Measurements from ENCODE around the gene TDRD7.

The TDRD7 gene, protein sequence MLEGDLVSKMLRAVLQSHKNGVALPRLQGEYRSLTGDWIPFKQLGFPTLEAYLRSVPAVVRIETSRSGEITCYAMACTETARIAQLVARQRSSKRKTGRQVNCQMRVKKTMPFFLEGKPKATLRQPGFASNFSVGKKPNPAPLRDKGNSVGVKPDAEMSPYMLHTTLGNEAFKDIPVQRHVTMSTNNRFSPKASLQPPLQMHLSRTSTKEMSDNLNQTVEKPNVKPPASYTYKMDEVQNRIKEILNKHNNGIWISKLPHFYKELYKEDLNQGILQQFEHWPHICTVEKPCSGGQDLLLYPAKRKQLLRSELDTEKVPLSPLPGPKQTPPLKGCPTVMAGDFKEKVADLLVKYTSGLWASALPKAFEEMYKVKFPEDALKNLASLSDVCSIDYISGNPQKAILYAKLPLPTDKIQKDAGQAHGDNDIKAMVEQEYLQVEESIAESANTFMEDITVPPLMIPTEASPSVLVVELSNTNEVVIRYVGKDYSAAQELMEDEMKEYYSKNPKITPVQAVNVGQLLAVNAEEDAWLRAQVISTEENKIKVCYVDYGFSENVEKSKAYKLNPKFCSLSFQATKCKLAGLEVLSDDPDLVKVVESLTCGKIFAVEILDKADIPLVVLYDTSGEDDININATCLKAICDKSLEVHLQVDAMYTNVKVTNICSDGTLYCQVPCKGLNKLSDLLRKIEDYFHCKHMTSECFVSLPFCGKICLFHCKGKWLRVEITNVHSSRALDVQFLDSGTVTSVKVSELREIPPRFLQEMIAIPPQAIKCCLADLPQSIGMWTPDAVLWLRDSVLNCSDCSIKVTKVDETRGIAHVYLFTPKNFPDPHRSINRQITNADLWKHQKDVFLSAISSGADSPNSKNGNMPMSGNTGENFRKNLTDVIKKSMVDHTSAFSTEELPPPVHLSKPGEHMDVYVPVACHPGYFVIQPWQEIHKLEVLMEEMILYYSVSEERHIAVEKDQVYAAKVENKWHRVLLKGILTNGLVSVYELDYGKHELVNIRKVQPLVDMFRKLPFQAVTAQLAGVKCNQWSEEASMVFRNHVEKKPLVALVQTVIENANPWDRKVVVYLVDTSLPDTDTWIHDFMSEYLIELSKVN

DNA sequence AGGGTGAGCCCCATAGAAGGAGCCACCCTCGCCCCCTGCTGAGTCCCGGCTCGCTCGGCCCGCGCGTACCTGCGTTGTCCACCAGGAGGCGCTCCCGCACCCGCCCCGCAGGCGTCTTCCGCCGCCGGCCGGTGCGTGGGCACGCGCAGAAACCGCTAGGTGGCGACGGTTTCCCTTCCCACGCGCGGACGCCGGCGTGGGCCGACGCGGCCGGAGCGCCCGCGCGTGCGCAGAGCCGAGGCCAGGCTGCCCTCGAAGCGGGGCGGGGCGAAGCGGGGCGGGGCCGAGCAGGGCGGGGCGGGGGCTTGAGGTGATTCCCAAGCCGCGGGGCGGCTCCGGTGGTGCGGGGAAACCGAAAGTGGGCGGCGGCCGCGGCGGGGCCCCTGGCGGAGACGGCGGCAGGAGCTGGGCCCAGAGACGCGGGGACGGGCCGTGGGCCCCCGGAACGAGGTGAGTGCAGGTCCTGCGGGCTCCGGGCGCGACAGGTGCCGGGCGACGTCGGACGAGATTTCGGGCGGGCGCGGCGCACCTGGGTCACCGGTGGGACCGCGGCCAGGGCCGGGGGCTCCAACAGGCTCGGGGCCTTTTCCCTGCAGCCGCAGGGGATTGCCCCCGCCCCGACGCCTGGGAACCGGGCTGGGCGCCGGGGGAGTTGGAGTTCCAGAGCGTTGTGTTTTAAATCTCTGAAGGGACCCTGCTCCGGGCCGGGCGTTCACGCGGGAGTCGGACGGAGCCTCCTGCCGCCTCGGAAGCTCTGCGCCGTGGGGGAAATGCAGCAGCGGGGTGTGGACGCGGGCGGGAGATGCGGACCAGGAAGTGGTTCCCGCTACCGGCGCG is at the start of gene TDRD7:
Gene TDRD7, plus strand, starts transcription at position 308 of the 837 bp plus-strand sequence. CDS start 16,370 bp downstream, outside the sequence.
- H3K4me1 ChIP-seq (ENCODE audit: insufficient read depth, low read length), result peaks cover 13% of the 10 kb centered on the region
- peak within 1 kb of the TSS; percentile 51 for H3K9ac ChIP-seq (ENCODE audit: low read length)
- H3K36me3 ChIP-seq (ENCODE audit: insufficient read depth, low read length), result no peaks in the 10 kb centered on the region
- H3K27me3 ChIP-seq (ENCODE audit: control insufficient read depth in 1 of 2, insufficient read depth in 2 of 2, low read length in 2 of 2), result no peaks in the 10 kb centered on the region
- H3K27ac ChIP-seq (ENCODE audit: low read depth, low read length), result peak within 1 kb of the TSS; percentile 78
- H3K4me3 ChIP-seq (ENCODE audit: low read depth in 1 of 2, low read length in 2 of 2), result peak within 1 kb of the TSS; percentile 74 to 96
- no peaks in the 10 kb centered on the region for H3K9me3 ChIP-seq (ENCODE audit: low read length)

DNA sequence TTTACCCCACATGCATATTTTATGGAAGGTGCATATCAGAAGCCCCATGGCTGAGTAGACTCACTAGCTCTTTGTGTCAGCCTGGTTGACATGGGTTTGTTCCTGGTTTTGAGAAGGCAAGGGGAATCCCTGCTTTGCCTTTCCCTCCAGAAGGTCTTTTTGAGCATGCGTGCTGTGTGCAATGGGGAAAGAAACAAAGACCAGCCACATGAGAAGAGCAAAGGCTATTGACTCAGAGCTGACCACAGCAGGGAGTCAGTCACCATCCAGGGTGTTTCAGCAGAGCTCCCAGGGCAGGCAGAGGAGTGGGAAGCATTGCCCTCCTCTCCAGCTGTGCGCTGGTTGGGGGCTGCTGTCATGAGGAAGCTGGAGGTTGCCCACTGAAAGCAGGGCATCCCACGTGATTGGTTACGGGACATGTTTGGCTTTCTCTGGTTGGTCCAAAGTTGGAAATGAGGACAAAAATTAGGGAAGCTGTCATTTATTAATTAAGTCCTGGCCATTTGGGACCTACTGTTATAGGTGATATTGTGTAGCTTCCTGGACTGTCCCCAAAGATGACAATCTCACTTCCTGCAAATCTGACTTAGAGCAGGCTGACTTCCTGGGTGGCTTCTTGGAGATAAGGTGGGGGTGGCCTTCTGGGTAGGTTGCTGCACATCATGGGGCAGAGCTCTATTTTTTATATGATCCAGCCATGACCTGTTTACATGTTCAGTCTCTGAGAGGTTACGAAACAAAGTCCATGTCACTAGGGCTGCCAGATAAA is 48.9 kb upstream of the TDRD7 start:
- no peaks in the 10 kb centered on the region for H3K4me1 ChIP-seq (ENCODE audit: insufficient read depth, low read length)
- H3K36me3 ChIP-seq (ENCODE audit: insufficient read depth, low read length), result peaks cover 22% of the 10 kb centered on the region
- H3K4me3 ChIP-seq (ENCODE audit: low read depth in 1 of 2, low read length in 2 of 2), result no peak overlapping the region
- no peaks in the 10 kb centered on the region for H3K27me3 ChIP-seq (ENCODE audit: control insufficient read depth in 1 of 2, insufficient read depth in 2 of 2, low read length in 2 of 2)
- H3K27ac ChIP-seq (ENCODE audit: low read depth, low read length), result no peak overlapping the region
- no peaks in the 10 kb centered on the region for H3K9me3 ChIP-seq (ENCODE audit: low read length)
- no peak overlapping the region for H3K9ac ChIP-seq (ENCODE audit: low read length)

DNA sequence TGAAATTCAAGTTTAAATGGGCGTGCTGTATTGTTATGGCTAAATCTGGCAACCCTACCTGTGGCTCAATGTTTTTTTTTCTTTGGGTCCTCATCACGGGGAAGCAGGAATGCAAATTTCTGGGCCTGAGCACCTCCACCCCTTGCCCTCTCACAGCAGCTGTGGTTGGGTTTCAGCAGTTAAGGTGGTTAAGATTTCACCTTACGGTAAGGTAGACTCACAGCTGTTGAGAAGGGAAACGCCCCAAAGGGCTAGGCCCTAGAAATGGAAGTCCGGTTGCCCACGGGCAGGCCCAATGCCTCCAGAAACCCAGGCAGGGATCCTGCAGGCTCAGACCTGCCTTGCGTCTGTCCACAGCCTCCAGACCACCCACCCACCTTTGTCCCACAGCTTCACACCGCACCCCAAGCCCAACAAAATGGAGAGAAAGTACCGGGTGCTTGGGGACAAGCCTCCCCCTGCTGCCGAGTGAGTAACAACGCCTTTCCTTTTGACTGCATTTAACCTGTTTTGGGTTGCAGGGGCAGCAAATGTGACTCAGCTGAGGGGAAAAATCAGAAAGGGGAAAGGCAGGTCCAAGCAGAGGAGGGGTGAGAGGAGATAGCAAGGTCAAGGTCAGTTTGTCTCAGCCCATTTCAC is 48.1 kb upstream of the TDRD7 start:
- no peak overlapping the region for H3K9ac ChIP-seq (ENCODE audit: low read length)
- H3K4me3 ChIP-seq (ENCODE audit: low read depth in 1 of 2, low read length in 2 of 2), result no peak overlapping the region
- H3K27me3 ChIP-seq (ENCODE audit: control insufficient read depth in 1 of 2, insufficient read depth in 2 of 2, low read length in 2 of 2), result no peaks in the 10 kb centered on the region
- H3K4me1 ChIP-seq (ENCODE audit: insufficient read depth, low read length), result no peaks in the 10 kb centered on the region
- H3K9me3 ChIP-seq (ENCODE audit: low read length), result no peaks in the 10 kb centered on the region
- no peak overlapping the region for H3K27ac ChIP-seq (ENCODE audit: low read depth, low read length)
- peaks cover 21% of the 10 kb centered on the region for H3K36me3 ChIP-seq (ENCODE audit: insufficient read depth, low read length)

DNA sequence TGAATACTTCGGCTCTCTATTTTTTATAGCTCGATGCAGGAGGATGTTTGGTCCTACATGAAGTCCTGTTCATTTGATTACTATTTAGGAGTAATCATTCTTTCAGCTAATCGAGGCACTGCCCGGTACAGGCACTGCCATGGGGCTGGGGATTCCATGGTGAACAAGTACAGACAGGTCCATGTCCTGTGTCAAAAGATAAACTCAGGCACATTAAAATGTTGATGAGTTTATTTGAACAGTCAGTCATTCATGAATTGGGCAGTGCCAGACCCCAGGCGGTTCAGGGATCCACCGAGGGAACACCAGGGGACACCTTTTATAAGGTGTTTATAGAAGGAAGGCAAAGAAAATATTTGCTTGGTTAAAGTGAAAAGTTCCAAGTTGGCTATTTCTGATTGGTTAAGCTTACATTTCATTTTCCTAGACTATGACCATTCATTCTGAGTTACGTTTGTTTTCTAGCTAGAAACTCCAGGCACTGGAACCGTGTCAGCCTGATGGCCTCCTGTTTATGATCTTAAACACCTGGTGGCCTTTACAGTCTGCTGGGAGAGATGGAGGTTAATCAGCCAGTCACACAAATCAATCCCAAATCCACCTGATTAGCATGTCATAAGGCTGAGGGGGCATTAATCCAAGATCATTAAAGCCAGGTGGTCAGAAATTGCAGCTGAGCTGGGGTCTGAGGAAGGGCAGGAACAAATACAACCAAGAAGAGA is 47.0 kb upstream of the TDRD7 start:
- Histone ChIP-seq H3K4me3 (ENCODE audit: low read depth in 1 of 2, low read length in 2 of 2) (no peak overlapping the region), H3K27me3 (ENCODE audit: control insufficient read depth in 1 of 2, insufficient read depth in 2 of 2, low read length in 2 of 2) (no peaks in the 10 kb centered on the region), H3K9me3 (ENCODE audit: low read length) (no peaks in the 10 kb centered on the region), H3K9ac (ENCODE audit: low read length) (no peak overlapping the region), H3K4me1 (ENCODE audit: insufficient read depth, low read length) (no peaks in the 10 kb centered on the region), H3K36me3 (ENCODE audit: insufficient read depth, low read length) (peaks cover 15% of the 10 kb centered on the region), H3K27ac (ENCODE audit: low read depth, low read length) (no peak overlapping the region)

DNA sequence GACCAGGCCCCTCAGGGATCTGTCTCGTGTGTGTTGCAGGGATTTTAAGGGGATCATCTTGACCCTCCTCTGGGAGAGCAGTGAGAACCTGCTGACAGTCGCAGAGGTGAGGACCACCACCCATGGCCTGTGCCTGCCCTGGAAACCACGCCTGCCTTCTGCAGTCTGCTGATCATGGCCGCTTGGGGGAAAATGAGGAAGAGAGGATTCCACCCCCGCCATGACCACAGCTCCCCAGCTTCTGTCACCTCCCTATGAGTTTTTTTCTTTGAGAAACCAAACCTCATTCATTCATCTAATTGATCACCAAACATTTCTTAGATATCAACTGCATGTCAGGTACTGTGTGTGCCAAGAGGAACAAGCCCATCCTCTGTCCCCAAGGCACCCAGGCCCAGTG is 46.3 kb upstream of the TDRD7 start:
- H3K4me3 ChIP-seq (ENCODE audit: low read depth in 1 of 2, low read length in 2 of 2), result no peak overlapping the region
- no peak overlapping the region for H3K27ac ChIP-seq (ENCODE audit: low read depth, low read length)
- no peak overlapping the region for H3K9ac ChIP-seq (ENCODE audit: low read length)
- H3K4me1 ChIP-seq (ENCODE audit: insufficient read depth, low read length), result no peaks in the 10 kb centered on the region
- no peaks in the 10 kb centered on the region for H3K9me3 ChIP-seq (ENCODE audit: low read length)
- H3K27me3 ChIP-seq (ENCODE audit: control insufficient read depth in 1 of 2, insufficient read depth in 2 of 2, low read length in 2 of 2), result no peaks in the 10 kb centered on the region
- peaks cover 20% of the 10 kb centered on the region for H3K36me3 ChIP-seq (ENCODE audit: insufficient read depth, low read length)

DNA sequence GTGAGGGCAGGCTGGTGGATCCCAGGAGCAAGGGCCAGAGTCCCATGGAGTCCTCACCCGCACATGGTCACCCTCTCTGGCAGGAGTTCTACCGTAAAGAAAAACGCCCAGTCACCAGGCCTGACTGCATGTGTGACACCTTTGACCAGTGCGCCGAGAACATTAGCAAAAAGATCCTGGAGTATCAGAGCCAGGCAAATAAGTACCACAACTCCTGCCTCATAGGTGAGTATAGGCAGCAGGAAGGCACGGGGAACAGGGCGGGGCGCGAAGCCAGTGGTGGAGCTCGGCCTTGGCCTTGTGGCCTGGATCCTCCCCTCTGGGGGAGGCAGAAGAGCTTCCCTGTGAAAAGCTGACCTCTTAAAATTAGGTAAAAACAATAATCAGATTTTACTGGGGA is 45.4 kb upstream of the TDRD7 start:
- Histone ChIP-seq H3K4me1 (ENCODE audit: insufficient read depth, low read length) (no peaks in the 10 kb centered on the region), H3K27me3 (ENCODE audit: control insufficient read depth in 1 of 2, insufficient read depth in 2 of 2, low read length in 2 of 2) (no peaks in the 10 kb centered on the region), H3K9me3 (ENCODE audit: low read length) (no peaks in the 10 kb centered on the region), H3K36me3 (ENCODE audit: insufficient read depth, low read length) (peaks cover 24% of the 10 kb centered on the region), H3K4me3 (ENCODE audit: low read depth in 1 of 2, low read length in 2 of 2) (no peak overlapping the region), H3K27ac (ENCODE audit: low read depth, low read length) (no peak overlapping the region), H3K9ac (ENCODE audit: low read length) (no peak overlapping the region)

DNA sequence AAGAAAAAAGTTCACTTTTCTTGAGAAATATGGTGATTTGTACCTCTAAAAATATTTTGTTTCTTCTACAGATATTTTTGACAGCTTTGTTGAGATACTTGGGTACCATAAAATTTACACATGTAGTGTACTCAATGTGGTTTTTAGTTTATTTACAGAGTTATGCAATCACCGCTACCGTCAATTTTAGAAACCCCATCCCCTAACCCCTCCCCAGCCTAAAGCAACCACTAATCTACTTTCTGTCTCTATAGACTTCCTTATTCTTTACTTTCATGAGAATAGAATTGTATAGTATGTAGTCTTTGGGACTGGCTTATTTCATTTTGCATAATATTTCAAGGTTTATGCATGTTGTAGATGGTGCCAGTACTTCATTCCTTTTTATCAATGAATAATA is 45.0 kb upstream of the TDRD7 start:
- Histone ChIP-seq H3K27ac (ENCODE audit: low read depth, low read length) (no peak overlapping the region), H3K27me3 (ENCODE audit: control insufficient read depth in 1 of 2, insufficient read depth in 2 of 2, low read length in 2 of 2) (no peaks in the 10 kb centered on the region), H3K9ac (ENCODE audit: low read length) (no peak overlapping the region), H3K4me3 (ENCODE audit: low read depth in 1 of 2, low read length in 2 of 2) (no peak overlapping the region), H3K9me3 (ENCODE audit: low read length) (no peaks in the 10 kb centered on the region), H3K36me3 (ENCODE audit: insufficient read depth, low read length) (peaks cover 25% of the 10 kb centered on the region), H3K4me1 (ENCODE audit: insufficient read depth, low read length) (no peaks in the 10 kb centered on the region)

DNA sequence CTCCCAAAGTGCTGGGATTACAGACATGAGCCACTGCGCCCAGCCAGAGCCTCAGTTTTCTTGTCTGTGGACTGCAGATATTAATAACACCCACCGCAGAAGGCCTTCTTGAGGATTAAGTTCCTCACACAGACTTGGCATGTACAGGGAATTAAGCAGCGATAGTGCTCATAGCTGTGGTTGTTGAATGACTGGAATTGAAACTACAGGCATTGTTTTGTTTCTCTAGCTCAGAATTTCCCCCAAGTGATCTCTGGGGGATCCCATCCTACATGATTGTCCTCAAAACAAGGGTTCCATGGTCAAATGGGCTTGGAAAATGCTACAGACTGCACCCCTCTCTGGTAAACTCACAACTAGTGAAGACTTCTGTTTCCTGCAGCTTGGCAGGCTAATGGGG is 44.2 kb upstream of the TDRD7 start:
- H3K27me3 ChIP-seq (ENCODE audit: control insufficient read depth in 1 of 2, insufficient read depth in 2 of 2, low read length in 2 of 2), result no peaks in the 10 kb centered on the region
- peaks cover 25% of the 10 kb centered on the region for H3K36me3 ChIP-seq (ENCODE audit: insufficient read depth, low read length)
- H3K9ac ChIP-seq (ENCODE audit: low read length), result no peak overlapping the region

DNA sequence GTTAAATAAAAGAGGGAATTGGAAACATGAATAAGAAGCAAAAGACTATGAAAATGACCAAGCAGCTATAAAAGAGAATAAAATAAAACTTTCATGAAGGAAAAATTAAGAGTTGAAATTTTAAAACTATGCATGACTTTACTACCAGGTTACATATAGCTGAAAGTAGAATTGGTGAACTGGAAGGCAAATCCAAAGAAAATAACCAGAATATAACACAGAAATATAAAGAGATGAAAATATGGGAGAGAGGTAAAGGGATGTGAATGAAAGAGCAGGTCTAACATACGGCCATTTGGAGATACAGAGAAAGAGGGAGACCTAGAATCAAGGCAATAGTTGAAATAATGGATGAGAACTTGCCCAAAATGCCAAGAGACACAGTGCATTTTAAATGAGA is 42.9 kb upstream of the TDRD7 start:
- H3K9me3 ChIP-seq (ENCODE audit: low read length), result no peaks in the 10 kb centered on the region
- no peaks in the 10 kb centered on the region for H3K4me1 ChIP-seq (ENCODE audit: insufficient read depth, low read length)
- peaks cover 25% of the 10 kb centered on the region for H3K36me3 ChIP-seq (ENCODE audit: insufficient read depth, low read length)
- H3K4me3 ChIP-seq (ENCODE audit: low read depth in 1 of 2, low read length in 2 of 2), result no peak overlapping the region
- H3K27me3 ChIP-seq (ENCODE audit: control insufficient read depth in 1 of 2, insufficient read depth in 2 of 2, low read length in 2 of 2), result no peaks in the 10 kb centered on the region
- no peak overlapping the region for H3K27ac ChIP-seq (ENCODE audit: low read depth, low read length)
- H3K9ac ChIP-seq (ENCODE audit: low read length), result no peak overlapping the region

More for the DNA sequence above, 44.2 kb upstream of the TDRD7 start:
- Histone ChIP-seq H3K4me3 (ENCODE audit: low read depth in 1 of 2, low read length in 2 of 2) (no peak overlapping the region), H3K9me3 (ENCODE audit: low read length) (no peaks in the 10 kb centered on the region), H3K4me1 (ENCODE audit: insufficient read depth, low read length) (no peaks in the 10 kb centered on the region), H3K27ac (ENCODE audit: low read depth, low read length) (no peak overlapping the region)

All from muscle layer of colon (tissue), 2 donors.